ENCODE measurements around the gene NEK6.

DNA sequence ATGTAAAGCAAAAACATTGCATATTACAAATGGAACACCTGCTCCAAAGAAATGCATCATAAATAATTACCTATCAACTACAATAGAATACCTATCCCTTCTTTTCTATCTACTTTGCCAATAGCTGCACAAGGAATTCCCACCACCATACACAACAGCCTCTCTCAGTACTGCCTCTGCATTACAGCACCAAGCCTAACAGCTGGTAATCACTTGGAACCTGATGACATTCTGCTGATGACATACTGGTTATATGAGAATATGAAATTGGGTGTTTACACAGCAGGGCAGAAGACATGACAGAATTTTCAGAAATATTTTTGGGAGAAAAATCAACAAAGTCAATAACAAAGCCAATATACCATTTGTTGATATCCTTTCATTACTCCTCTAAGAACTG, 114.3 kb downstream of the NEK6 start:
- TF ChIP-seq CTCF (IDR thresholded peaks at IDR 0.05; ENCODE audit: low read depth, low read length) (no peak), POLR2A (IDR thresholded peaks at IDR 0.05; ENCODE audit: extremely low read depth, insufficient read length) (no peak)

Data from NB4 (cell line).